ENCODE measurements around the gene SCYGR1.

SCYGR1 gene

DNA sequence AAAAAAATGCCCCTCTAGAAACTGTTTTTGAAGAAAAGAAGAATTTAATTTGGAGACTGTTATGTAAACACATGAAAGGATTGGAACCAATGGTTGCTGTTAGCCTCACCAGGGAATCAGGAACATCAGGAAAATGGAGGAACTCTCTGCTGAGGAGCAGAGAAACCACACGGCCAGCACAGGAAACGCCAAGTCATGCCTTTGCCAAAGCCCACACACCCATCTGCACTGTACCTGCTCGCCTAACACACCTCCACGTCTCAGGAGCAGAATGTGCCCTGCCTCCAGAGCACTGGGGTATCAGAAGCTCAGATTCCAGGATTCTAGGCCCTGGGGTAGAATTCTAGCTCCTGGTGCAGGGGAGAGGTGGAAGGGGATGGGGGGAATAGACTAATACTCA lies 9.8 kb upstream of the SCYGR1 start:
- Histone ChIP-seq H3K4me1 (ENCODE audit: insufficient read depth, low read length, poor library complexity, severe bottlenecking) (peaks cover 6% of the 10 kb centered on the region), H3K79me2 (ENCODE audit: insufficient read depth, low read length) (no peaks in the 10 kb centered on the region), H2AFZ (ENCODE audit: low read length) (0 out of 2 replicates have a peak overlapping the region, but pooled peaks have one; percentile 58), H3K9me3 (ENCODE audit: insufficient read depth, low read depth, low read length) (no peaks in the 10 kb centered on the region), H3K9ac (ENCODE audit: low read depth, low read length, poor library complexity, severe bottlenecking) (no peak overlapping the region), H3K4me2 (ENCODE audit: low read depth, low read length, poor library complexity, severe bottlenecking) (peak overlapping the region; percentile 30), H3K36me3 (ENCODE audit: insufficient read depth, low read length) (no peaks in the 10 kb centered on the region), H3F3A (ENCODE audit: low read depth) (no peaks in the 10 kb centered on the region), H4K20me1 (ENCODE audit: insufficient read depth, low read length, poor library complexity, severe bottlenecking) (no peaks in the 10 kb centered on the region), H3K27me3 (ENCODE audit: insufficient read depth, low read length, poor library complexity, severe bottlenecking) (no peaks in the 10 kb centered on the region), H3K4me3 (ENCODE audit: low read length, poor library complexity, severe bottlenecking) (no peak overlapping the region), H3K9me2 (replicated peaks; ENCODE audit: low read depth, low read length) (no peaks in the 10 kb centered on the region)
- TF ChIP-seq EZH2phosphoT487 (IDR thresholded peaks at IDR 0.05; ENCODE audit: borderline replicate concordance): no peak
- TF ChIP-seq, protein P1, sequence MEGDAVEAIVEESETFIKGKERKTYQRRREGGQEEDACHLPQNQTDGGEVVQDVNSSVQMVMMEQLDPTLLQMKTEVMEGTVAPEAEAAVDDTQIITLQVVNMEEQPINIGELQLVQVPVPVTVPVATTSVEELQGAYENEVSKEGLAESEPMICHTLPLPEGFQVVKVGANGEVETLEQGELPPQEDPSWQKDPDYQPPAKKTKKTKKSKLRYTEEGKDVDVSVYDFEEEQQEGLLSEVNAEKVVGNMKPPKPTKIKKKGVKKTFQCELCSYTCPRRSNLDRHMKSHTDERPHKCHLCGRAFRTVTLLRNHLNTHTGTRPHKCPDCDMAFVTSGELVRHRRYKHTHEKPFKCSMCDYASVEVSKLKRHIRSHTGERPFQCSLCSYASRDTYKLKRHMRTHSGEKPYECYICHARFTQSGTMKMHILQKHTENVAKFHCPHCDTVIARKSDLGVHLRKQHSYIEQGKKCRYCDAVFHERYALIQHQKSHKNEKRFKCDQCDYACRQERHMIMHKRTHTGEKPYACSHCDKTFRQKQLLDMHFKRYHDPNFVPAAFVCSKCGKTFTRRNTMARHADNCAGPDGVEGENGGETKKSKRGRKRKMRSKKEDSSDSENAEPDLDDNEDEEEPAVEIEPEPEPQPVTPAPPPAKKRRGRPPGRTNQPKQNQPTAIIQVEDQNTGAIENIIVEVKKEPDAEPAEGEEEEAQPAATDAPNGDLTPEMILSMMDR (conservative IDR thresholded peaks at IDR 0.05; ENCODE audit: low read length): no peak

DNA sequence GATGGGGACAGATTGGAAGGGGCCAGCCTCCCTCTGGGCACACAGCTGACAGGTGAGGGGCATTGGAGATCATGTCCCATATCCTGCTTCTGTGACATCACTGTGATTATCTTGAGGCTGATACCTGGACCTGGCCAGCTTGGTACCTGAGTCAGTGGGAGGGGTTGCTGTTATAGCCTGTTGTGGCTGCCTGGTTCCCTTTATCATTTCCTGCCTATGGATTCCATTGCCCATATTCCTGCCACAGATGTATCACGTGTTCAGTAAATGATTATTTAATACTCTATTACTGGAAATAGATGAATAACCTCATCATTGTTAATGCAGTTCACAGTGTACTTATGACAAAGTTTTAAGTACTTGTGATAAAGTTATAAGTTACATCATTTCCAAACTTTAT lies 7.8 kb upstream of the SCYGR1 start:
- no peaks in the 10 kb centered on the region for H3K36me3 ChIP-seq (ENCODE audit: insufficient read depth, low read length)
- no peaks in the 10 kb centered on the region for H3F3A ChIP-seq (ENCODE audit: low read depth)
- no peaks in the 10 kb centered on the region for H3K27me3 ChIP-seq (ENCODE audit: insufficient read depth, low read length, poor library complexity, severe bottlenecking)
- no peaks in the 10 kb centered on the region for H3K9me2 ChIP-seq (replicated peaks; ENCODE audit: low read depth, low read length)
- peaks cover 6% of the 10 kb centered on the region for H3K4me1 ChIP-seq (ENCODE audit: insufficient read depth, low read length, poor library complexity, severe bottlenecking)
- no peaks in the 10 kb centered on the region for H3K9me3 ChIP-seq (ENCODE audit: insufficient read depth, low read depth, low read length)
- H3K4me3 ChIP-seq (ENCODE audit: low read length, poor library complexity, severe bottlenecking): no peak overlapping the region
- TF ChIP-seq, protein P1 (conservative IDR thresholded peaks at IDR 0.05; ENCODE audit: low read length): no peak
- TF ChIP-seq EZH2phosphoT487 (IDR thresholded peaks at IDR 0.05; ENCODE audit: borderline replicate concordance): no peak
- no peaks in the 10 kb centered on the region for H4K20me1 ChIP-seq (ENCODE audit: insufficient read depth, low read length, poor library complexity, severe bottlenecking)
- H3K9ac ChIP-seq (ENCODE audit: low read depth, low read length, poor library complexity, severe bottlenecking): no peak overlapping the region
- no peak overlapping the region for H3K4me2 ChIP-seq (ENCODE audit: low read depth, low read length, poor library complexity, severe bottlenecking)
- no peaks in the 10 kb centered on the region for H3K79me2 ChIP-seq (ENCODE audit: insufficient read depth, low read length)
- H2AFZ ChIP-seq (ENCODE audit: low read length): no peak overlapping the region

DNA sequence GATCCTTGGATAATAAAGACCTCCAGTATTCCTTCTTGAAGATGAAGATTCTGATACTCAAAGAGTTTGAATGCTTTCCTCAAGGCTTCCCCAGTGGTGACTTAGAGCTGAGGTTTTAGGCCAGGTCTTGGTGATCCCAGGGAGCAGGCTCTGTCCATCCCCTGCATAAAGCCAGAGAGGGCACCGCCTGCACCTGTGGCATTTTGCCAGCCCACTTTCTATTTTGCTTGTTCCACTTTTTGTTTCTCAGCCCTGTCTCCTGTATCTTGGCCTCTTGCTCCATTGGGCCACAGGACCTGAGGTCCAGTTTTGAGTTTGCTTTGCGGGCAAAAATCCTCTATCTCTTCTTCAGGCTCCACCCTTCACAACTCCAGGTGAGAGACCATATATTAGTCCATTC lies 6.7 kb upstream of the SCYGR1 start:
- Histone ChIP-seq H3K4me3 (ENCODE audit: low read length, poor library complexity, severe bottlenecking) (no peak overlapping the region), H3K9ac (ENCODE audit: low read depth, low read length, poor library complexity, severe bottlenecking) (no peak overlapping the region), H3K36me3 (ENCODE audit: insufficient read depth, low read length) (no peaks in the 10 kb centered on the region), H4K20me1 (ENCODE audit: insufficient read depth, low read length, poor library complexity, severe bottlenecking) (no peaks in the 10 kb centered on the region), H3K9me2 (replicated peaks; ENCODE audit: low read depth, low read length) (no peaks in the 10 kb centered on the region), H3K27me3 (ENCODE audit: insufficient read depth, low read length, poor library complexity, severe bottlenecking) (no peaks in the 10 kb centered on the region), H3K79me2 (ENCODE audit: insufficient read depth, low read length) (no peaks in the 10 kb centered on the region), H3K4me1 (ENCODE audit: insufficient read depth, low read length, poor library complexity, severe bottlenecking) (peaks cover 6% of the 10 kb centered on the region), H3K4me2 (ENCODE audit: low read depth, low read length, poor library complexity, severe bottlenecking) (no peak overlapping the region), H3K9me3 (ENCODE audit: insufficient read depth, low read depth, low read length) (no peaks in the 10 kb centered on the region), H2AFZ (ENCODE audit: low read length) (no peak overlapping the region), H3F3A (ENCODE audit: low read depth) (no peaks in the 10 kb centered on the region)
- TF ChIP-seq, protein P1 (conservative IDR thresholded peaks at IDR 0.05; ENCODE audit: low read length): no peak
- no peak for TF ChIP-seq EZH2phosphoT487 (IDR thresholded peaks at IDR 0.05; ENCODE audit: borderline replicate concordance)

Data from Loucy (cell line).